ENCODE measurements around the gene PRELID1.

- TF ChIP-seq, protein P1, sequence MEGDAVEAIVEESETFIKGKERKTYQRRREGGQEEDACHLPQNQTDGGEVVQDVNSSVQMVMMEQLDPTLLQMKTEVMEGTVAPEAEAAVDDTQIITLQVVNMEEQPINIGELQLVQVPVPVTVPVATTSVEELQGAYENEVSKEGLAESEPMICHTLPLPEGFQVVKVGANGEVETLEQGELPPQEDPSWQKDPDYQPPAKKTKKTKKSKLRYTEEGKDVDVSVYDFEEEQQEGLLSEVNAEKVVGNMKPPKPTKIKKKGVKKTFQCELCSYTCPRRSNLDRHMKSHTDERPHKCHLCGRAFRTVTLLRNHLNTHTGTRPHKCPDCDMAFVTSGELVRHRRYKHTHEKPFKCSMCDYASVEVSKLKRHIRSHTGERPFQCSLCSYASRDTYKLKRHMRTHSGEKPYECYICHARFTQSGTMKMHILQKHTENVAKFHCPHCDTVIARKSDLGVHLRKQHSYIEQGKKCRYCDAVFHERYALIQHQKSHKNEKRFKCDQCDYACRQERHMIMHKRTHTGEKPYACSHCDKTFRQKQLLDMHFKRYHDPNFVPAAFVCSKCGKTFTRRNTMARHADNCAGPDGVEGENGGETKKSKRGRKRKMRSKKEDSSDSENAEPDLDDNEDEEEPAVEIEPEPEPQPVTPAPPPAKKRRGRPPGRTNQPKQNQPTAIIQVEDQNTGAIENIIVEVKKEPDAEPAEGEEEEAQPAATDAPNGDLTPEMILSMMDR (IDR thresholded peaks at IDR 0.05): no peak
- TF ChIP-seq ZFX (IDR thresholded peaks at IDR 0.05; ENCODE audit: borderline replicate concordance): no peak
Observed at GRCh38 chr5:177354256-177354655, 50.7 kb downstream of the PRELID1 start.

Measured in 22Rv1 (cell line).